OCI-LY7 (cell line): ENCODE measurements around the gene RELN. TPM values are rescaled to one million over a fixed set of nuclear protein-coding genes. Genes with fewer than 3 reads are reported as not detected.

ENCODE experiments used
- BruUV-seq: library from RNA; stranded (reverse); fragments of 400-500 nt; replicated peaks from 2 replicates; lab custom pipeline; 2021; lab: Mats Ljungman, UMichigan
- CTCF ChIA-PET: fragments of 300-600 bp; sonication (Branson Sonifier 250); formaldehyde crosslinking; loops from one replicate; lab custom pipeline; 2022; ENCODE audit warnings: antibody characterized with exemption; ENCODE audit not compliant: unreplicated experiment; lab: Charles Lee
- POLR2A ChIA-PET: fragments of 300-600 bp; sonication (Branson Sonifier 250); formaldehyde crosslinking; loops from one replicate; lab custom pipeline; 2022; ENCODE audit warnings: antibody characterized with exemption; lab: Charles Lee
- DNase-seq: peaks from one replicate; pipeline ENCODE4 v3.0.0-alpha.2; 2015; ENCODE audit warnings: low spot score
- H2AFZ ChIP-seq: fragments of 200-600 bp; sonication (generic), shearing (Covaris generic); 2 replicates; pipeline ENCODE4 v1.6.1; 2014; ENCODE audit warnings: mild to moderate bottlenecking, antibody characterized with exemption, low read length, moderate library complexity
- H3K27ac ChIP-seq: fragments of 200-600 bp; sonication (generic); 2 replicates; pipeline ENCODE4 v1.5.1; 2014; ENCODE audit warnings: mixed run types, low read depth, mild to moderate bottlenecking, moderate library complexity, low read length, inconsistent platforms; ENCODE audit not compliant: poor library complexity, severe bottlenecking
- H3K36me3 ChIP-seq: fragments of 200-600 bp; sonication (generic); 2 replicates; pipeline ENCODE4 v1.6.1; 2014; ENCODE audit warnings: mild to moderate bottlenecking, antibody characterized with exemption, low read length, moderate library complexity, mixed read lengths; ENCODE audit not compliant: insufficient read depth
- H3K4me1 ChIP-seq: fragments of 200-600 bp; sonication (generic); 2 replicates; pipeline ENCODE4 v1.5.1; 2014; ENCODE audit warnings: mild to moderate bottlenecking, low read length; ENCODE audit not compliant: insufficient read depth, poor library complexity, severe bottlenecking
- H3K4me2 ChIP-seq: fragments of 200-600 bp; sonication (generic); 2 replicates; pipeline ENCODE4 v1.6.1; 2014; ENCODE audit warnings: mild to moderate bottlenecking, low read length
- H3K4me3 ChIP-seq: fragments of 200-600 bp; sonication (generic); 2 replicates; pipeline ENCODE4 v1.5.1; 2014; ENCODE audit warnings: mild to moderate bottlenecking, low read depth, low read length; ENCODE audit not compliant: poor library complexity, severe bottlenecking
- H3K79me2 ChIP-seq: fragments of 200-600 bp; sonication (generic); 2 replicates; pipeline ENCODE4 v1.6.1; 2016; ENCODE audit warnings: low read depth, mild to moderate bottlenecking, low read length, moderate library complexity, mixed read lengths; ENCODE audit not compliant: insufficient read depth
- H3K9me2 ChIP-seq: fragments of 200-600 bp; sonication (generic); 2 replicates; pipeline ENCODE4 v1.6.1; 2016; ENCODE audit warnings: mild to moderate bottlenecking, low read length, mixed read lengths; ENCODE audit not compliant: insufficient read depth
- H3K9me3 ChIP-seq: fragments of 200-600 bp; sonication (generic); 2 replicates; pipeline ENCODE4 v1.6.1; 2014; ENCODE audit warnings: mild to moderate bottlenecking, mixed run types, low read length, mixed read lengths
- H4K20me1 ChIP-seq: fragments of 200-600 bp; sonication (generic); 2 replicates; pipeline ENCODE4 v1.6.1; 2014; ENCODE audit warnings: mild to moderate bottlenecking, antibody characterized with exemption, low read length, moderate library complexity, mixed read lengths; ENCODE audit not compliant: insufficient read depth
- CTCF ChIP-seq: fragments of 200-600 bp; sonication (generic); conservative IDR thresholded peaks from 2 replicates; pipeline ENCODE4 v1.5.1; 2014; ENCODE audit warnings: mild to moderate bottlenecking, antibody characterized with exemption, low read length, moderate library complexity, mixed read lengths
- EZH2phosphoT487 ChIP-seq: fragments of 200-600 bp; sonication (generic); IDR thresholded peaks from 2 replicates; pipeline ENCODE4 v1.6.1; 2018; ENCODE audit warnings: low read depth, borderline replicate concordance, mild to moderate bottlenecking, mixed run types, antibody characterized with exemption, low read length, moderate library complexity, mixed read lengths
- intact Hi-C: fragments of 100-400 bp; cut with micrococcal nuclease; formaldehyde crosslinking; loops from one replicate; pipeline ENCODE4 v1.10.0; 2022; ENCODE audit not compliant: unreplicated experiment
- total RNA-seq, 2 experiments: library from RNA; depleted of rRNA in 1 of 2; stranded (reverse); fragments of >200 nt in 1 of 2; shearing (Covaris generic) in 1 of 2; gene quantifications; 2 replicates each; pipeline ENCODE4 v1.2.3, GENCODE V29; 2014 to 2022

RELN gene
- total RNA-seq, 2 experiments from 2014 or later: not detected

GRCh38 chr7:103698064-103698463 is 291.4 kb downstream of the RELN start:
- no peak overlapping the region for H3K4me2 ChIP-seq
- no peak overlapping the region for H3K27ac ChIP-seq
- intact Hi-C loops: no loop called here
- H3K4me3 ChIP-seq: no peak overlapping the region
- H2AFZ ChIP-seq: no peak overlapping the region
- no peaks in the 10 kb centered on the region for H3K36me3 ChIP-seq
- BruUV-seq: no TSS peak
- H4K20me1 ChIP-seq: no peaks in the 10 kb centered on the region
- H3K4me1 ChIP-seq: no peaks in the 10 kb centered on the region
- no peaks in the 10 kb centered on the region for H3K9me3 ChIP-seq
- DNase-seq: no peak
- ChIA-PET POLR2A (interaction anchor here (0.6 kb wide), 1 partner anchor 21 kb away, joined by 3 read pairs; no protein-coding TSS in a partner anchor), CTCF (no interaction called here)
- H3K79me2 ChIP-seq: no peaks in the 10 kb centered on the region
- TF ChIP-seq EZH2phosphoT487 (no peak), CTCF (no peak)
- H3K9me2 ChIP-seq: no peaks in the 10 kb centered on the region; the same call in 1 of the 2 replicates

- Histone ChIP-seq H3K36me3 (no peaks in the 10 kb centered on the region), H3K9me2 (no peaks in the 10 kb centered on the region; the same call in 1 of the 2 replicates), H3K4me3 (no peak overlapping the region), H3K79me2 (no peaks in the 10 kb centered on the region), H4K20me1 (no peaks in the 10 kb centered on the region), H2AFZ (no peak overlapping the region), H3K4me1 (no peaks in the 10 kb centered on the region), H3K27ac (no peak overlapping the region), H3K4me2 (no peak overlapping the region), H3K9me3 (no peaks in the 10 kb centered on the region)
- POLR2A ChIA-PET: no interaction called here
- DNase-seq: no peak
- CTCF ChIA-PET: no interaction called here
- intact Hi-C loops: no loop called here
- no TSS peak for BruUV-seq
- TF ChIP-seq CTCF (no peak), EZH2phosphoT487 (no peak)
Observed at GRCh38 chr7:103695521-103695920, 293.9 kb downstream of the RELN start.

- CTCF ChIA-PET: no interaction called here
- DNase-seq: no peak
Observed at GRCh38 chr7:103694304-103694703, 295.2 kb downstream of the RELN start.

More at GRCh38 chr7:103694304-103694703, 295.2 kb downstream of the RELN start:
- no TSS peak for BruUV-seq
- Histone ChIP-seq H3K27ac (no peak overlapping the region), H2AFZ (no peak overlapping the region), H3K4me3 (no peak overlapping the region), H3K36me3 (no peaks in the 10 kb centered on the region), H3K9me3 (no peaks in the 10 kb centered on the region), H3K9me2 (no peaks in the 10 kb centered on the region; the same call in 1 of the 2 replicates), H3K4me2 (no peak overlapping the region), H4K20me1 (no peaks in the 10 kb centered on the region), H3K4me1 (no peaks in the 10 kb centered on the region), H3K79me2 (no peaks in the 10 kb centered on the region)
- intact Hi-C loops: no loop called here
- POLR2A ChIA-PET: interaction anchor here (0.7 to 0.8 kb wide), 2 partner anchors 10 to 86 kb away, joined by 3 read pairs; no protein-coding TSS in a partner anchor
- TF ChIP-seq EZH2phosphoT487 (no peak), CTCF (no peak)
